ENCODE measurements around the gene KIF25.
"Not testable (repeated sequence)": the region's sequence is repeated elsewhere in the genome, so short reads cannot be mapped to it uniquely, and the experiment has no call there.

KIF25 gene

DNA sequence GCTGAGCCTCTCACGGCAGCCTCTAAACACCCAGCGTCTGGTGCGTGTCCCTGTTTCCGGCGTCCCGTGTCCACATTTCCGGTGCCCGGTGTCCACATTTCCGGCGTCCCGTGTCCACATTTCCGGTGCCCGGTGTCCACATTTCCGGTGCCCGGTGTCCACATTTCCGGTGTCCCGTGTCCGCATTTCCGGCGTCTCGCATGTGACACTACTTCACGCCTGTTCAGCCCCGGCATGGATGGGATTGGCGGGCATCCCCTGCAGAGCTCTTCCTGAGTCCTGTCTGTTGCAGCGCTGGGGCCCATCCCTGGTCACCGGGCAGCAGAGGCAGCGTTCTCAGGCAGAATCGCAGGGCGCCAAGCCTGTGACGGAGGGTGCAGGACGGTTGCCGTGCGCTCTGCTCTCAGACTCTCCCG, 78.3 kb downstream of the KIF25 start:
- DNase-seq (ENCODE audit: low spot score) = no peak
- TF ChIP-seq, protein P1, sequence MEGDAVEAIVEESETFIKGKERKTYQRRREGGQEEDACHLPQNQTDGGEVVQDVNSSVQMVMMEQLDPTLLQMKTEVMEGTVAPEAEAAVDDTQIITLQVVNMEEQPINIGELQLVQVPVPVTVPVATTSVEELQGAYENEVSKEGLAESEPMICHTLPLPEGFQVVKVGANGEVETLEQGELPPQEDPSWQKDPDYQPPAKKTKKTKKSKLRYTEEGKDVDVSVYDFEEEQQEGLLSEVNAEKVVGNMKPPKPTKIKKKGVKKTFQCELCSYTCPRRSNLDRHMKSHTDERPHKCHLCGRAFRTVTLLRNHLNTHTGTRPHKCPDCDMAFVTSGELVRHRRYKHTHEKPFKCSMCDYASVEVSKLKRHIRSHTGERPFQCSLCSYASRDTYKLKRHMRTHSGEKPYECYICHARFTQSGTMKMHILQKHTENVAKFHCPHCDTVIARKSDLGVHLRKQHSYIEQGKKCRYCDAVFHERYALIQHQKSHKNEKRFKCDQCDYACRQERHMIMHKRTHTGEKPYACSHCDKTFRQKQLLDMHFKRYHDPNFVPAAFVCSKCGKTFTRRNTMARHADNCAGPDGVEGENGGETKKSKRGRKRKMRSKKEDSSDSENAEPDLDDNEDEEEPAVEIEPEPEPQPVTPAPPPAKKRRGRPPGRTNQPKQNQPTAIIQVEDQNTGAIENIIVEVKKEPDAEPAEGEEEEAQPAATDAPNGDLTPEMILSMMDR (IDR thresholded peaks at IDR 0.05; ENCODE audit: extremely low read depth, missing control alignments) = no peak

DNA sequence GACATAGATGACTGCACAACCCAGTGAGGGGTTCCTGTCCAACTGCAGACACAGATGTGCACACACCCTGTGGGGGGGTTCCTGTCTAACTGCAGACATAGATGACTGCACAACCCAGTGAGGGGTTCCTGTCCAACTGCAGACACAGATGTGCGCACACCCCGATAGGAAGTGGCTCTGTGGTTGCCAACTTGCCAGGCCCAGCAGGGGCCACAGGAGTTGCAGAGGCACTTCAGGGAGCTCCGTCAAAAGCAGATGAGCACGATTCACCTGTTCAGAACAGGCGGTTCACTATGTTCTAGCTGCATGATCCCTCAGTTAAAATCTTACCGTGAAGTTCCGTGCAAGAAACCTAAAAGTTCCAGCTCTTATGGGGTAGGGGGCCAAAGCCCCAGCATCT, 79.9 kb downstream of the KIF25 start:
- DNase-seq (ENCODE audit: low spot score) = not testable (repeated sequence)

DNA sequence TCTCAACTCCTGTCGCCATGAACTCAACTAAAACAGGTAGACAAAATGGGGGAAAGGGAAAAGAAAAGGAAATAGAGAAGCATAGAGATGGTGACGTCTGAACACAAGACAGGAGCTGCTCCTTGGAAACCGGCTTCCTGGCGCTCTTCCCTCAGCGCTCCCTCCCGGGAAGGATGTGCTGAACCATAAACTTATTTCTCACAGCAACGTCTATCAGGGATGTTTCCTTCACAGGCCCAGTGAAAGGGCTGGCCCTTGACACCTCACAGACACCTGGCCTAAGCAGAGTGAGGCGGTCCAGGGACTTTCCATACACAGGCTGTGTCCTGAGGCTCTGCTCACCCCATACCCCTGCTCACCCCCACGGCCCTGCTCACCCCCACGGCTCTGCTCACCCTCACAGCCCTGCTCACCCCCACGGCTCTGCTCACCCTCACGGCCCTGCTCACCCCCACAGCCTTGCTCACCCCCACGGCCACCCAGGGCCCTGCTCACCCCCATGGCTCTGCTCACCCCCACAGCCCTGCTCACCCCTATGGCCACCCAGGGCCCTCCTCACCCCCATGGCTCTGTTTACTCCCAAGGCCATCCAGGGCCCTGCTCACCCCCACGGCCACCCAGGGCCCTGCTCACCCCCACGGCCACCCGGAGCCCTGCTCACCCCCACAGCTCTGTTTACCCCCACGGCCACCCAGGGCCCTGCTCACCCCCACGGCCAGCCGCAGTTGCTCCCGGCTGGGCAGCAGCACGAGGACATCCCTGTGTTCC, 80.9 kb downstream of the KIF25 start:
- TF ChIP-seq, protein P1 (IDR thresholded peaks at IDR 0.05; ENCODE audit: extremely low read depth, missing control alignments) = no peak
- DNase-seq (ENCODE audit: low spot score) = no peak

DNA sequence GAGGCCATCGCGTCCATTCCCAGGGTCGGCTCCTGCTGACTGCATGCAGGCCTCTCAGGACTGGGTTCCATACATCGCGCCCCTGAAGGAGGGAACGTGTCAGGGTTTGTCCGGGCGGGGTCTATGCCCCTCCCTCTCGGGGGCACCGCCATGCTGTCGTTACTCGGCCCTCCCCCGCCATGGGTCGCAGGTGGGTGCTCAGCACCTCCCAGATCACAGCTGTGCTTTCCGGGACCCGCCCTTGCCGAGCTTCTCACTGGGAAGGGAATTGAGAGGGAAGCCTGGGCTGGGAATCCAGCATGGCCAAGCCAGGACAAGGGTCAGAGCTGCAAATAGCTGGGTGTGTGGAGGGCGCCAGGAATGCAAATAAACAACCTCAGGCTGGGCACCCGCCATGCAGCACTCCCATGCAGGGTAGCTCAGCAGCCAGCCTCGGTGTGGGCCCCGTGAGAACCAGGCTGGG, 81.5 kb downstream of the KIF25 start, which contains the start of gene FRMD1:
TSS of gene FRMD1 (minus strand) at position 270 of the 463 bp plus-strand sequence. CDS start at position 152, 118 bp downstream.
- DNase-seq (ENCODE audit: low spot score) = no peak
- TF ChIP-seq, protein P1 (IDR thresholded peaks at IDR 0.05; ENCODE audit: extremely low read depth, missing control alignments) = no peak

DNA sequence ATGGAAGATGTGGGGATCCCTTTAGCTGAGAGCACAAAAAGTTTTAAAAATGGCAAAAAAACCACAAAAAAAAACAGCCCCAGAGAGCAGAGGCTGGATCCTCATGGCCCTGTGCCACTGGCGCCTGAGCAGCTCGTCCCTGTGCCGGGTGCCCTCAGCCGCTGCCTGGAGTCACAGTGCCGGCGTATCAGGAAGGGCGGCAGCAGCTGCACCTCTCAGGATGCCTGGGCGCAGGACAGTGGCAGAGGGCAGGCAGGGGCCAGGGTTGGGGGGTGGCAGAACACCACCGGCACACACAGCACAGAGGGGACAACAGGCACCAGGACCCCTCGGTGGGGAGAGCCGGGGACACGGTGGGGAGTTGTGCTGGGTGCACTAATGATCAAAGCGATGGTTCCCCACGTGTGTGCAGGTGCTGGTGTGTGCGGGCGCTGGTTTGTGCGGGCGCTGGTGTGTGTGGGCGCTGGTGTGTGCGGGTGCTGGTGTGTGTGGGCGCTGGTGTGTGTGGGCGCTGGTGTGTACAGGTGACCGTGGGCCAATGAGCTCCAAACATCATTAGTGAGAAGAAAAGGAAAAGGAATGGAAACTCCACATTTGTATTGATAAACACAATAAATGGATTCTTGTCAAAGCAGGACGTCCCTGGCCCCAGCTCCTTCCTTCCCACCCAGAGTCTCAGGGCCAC, 83.1 kb downstream of the KIF25 start:
- DNase-seq (ENCODE audit: low spot score) = no peak
- TF ChIP-seq, protein P1 (IDR thresholded peaks at IDR 0.05; ENCODE audit: extremely low read depth, missing control alignments) = no peak

DNA sequence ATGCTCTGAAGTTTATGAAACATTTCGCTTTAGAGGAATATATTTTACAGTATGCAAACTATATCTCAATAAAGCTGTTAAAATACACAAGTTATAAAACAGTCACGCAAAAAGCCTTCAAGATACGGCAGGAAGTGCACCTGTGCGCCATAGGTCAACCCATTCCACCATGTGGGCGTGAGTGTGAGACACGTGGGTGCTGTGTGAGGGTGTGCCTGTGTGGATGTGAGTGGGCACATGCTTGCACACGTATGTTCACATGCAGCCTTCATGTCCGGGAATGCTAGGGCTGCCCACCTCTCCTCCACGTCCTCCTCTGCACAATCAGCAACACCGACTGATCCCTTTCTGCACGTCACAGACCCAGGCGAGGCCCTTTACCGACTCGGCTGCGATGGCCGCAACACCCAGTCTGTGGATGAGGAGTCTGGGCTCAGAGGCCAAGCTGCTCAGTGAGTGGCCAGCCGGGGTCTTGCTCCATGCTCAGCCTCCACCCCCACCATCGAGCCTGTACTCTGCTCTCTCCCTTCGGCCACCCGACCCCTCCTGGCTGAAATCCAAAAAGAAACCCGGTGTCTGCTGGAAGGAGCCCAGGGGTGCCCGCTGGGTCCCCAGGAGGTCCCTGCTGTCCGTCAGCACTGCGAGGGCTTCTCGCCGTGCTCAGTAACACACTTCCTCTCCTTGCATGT, 84.5 kb downstream of the KIF25 start:
- no peak for DNase-seq (ENCODE audit: low spot score)
- TF ChIP-seq, protein P1 (IDR thresholded peaks at IDR 0.05; ENCODE audit: extremely low read depth, missing control alignments) = no peak

DNA sequence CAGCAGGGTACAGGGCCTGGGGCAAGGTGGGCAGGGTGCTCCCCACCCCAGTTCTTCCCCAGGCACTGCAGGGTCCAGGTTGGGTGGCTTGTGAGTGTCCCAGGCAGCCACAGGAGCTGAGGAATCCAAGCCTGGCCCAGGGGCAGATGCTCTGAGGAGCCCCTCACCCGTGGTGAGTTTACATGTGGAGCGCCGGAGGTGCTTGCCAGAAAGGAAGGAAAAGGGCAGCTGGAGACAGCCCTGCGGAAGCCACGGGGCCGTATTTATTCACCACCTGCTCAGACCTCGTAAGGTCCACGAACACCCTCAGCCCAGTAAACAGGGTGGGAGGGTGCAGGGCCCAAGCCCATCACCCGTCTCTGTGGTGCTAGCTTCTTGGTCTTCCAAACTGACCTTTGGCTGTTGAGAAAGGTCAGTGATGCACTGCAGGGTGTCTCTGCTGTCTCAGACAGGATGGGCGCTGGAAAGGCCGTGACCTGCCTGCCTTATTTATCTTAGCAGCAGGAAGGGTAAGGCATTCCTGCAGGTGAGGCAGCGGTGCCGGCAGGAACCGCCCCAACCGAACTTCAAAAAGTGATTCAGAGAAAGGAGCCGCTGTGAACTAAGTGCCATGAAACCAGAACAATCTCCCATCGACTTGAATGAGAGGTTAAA, 85.5 kb downstream of the KIF25 start:
- TF ChIP-seq, protein P1 (IDR thresholded peaks at IDR 0.05; ENCODE audit: extremely low read depth, missing control alignments) = no peak
- no peak for DNase-seq (ENCODE audit: low spot score)
